HG02571 (cell line): Measurements from ENCODE around the gene OR10G2.

Experiments
- ATAC-seq: cut with Tn5 transposase; IDR thresholded peaks from one replicate; pipeline ENCODE4 v1.9.1; 2021; ENCODE audit warnings: mild to moderate bottlenecking, moderate library complexity; ENCODE audit not compliant: unreplicated experiment

OR10G2 gene

DNA sequence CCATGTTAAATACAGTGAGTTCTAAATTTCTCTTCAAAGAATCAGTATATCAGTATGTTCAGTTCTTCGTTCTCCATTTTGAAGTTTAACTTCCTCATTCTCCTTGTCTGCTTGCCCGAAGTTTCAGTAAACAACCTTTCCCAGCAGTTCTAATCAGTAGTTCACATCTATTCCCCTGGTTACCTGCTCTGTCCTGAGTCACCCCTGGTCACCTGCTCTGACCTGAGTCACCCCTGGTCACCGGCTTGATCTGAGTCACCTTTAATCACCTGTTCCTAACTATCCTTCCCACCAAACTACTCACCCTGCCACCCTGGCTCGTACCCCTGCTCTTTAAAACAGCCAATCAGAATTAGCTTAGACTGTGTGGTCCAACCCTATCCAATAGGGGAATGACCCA lies 45.4 kb downstream of the OR10G2 start:
- ATAC-seq, result no peak
